Sigmoid colon (tissue), 4 donors: Measurements from ENCODE around the gene OR2A7.
"Not testable (repeated sequence)": the region's sequence is repeated elsewhere in the genome, so short reads cannot be mapped to it uniquely, and the experiment has no call there.

Experiments used
- EP300 ChIP-seq, 4 donors: sonication (generic); formaldehyde crosslinking; IDR thresholded peaks; one replicate each; pipeline ENCODE4 v1.6.1; 2017; ENCODE audit warnings: antibody characterized with exemption in 4 of 4
- POLR2A ChIP-seq, 2 donors: fragments of 450-650 bp; IDR thresholded peaks; one replicate each; pipeline ENCODE4 v1.6.1; 2016; ENCODE audit warnings: antibody characterized with exemption in 2 of 2, mild to moderate bottlenecking in 2 of 2, moderate library complexity in 2 of 2
- TF ChIP-seq, protein P1 (sequence below), 4 experiments: fragments of 450-650 bp in 3 of 4; fragments of 200-600 bp in 1 of 4; IDR thresholded peaks; one replicate each; pipeline ENCODE4 v1.5.1; 2016 to 2019; ENCODE audit warnings: antibody characterized with exemption in 4 of 4, mild to moderate bottlenecking in 3 of 4, moderate library complexity in 2 of 4

DNA sequence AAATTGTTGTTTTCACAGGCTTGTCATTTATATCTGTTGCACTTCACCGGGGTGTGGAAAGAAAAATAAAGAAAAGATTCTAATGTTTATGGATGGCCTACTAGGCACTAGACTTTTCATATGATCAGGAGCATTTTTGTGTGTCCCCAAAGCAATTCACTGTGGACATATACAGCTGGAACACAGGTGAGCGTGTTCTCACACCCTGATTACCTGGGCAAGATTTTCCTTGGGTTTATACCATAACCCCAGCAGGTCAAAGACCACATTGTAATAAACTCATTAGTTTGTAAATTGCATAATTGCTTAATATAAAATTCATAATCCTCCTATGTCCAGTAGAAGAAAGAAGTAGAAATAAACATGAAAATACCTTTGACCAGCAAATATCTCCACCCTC is 46.6 kb upstream of the OR2A7 start:
- not testable (repeated sequence) for TF ChIP-seq EP300, POLR2A (IDR thresholded peaks at IDR 0.05)
- TF ChIP-seq, protein P1, sequence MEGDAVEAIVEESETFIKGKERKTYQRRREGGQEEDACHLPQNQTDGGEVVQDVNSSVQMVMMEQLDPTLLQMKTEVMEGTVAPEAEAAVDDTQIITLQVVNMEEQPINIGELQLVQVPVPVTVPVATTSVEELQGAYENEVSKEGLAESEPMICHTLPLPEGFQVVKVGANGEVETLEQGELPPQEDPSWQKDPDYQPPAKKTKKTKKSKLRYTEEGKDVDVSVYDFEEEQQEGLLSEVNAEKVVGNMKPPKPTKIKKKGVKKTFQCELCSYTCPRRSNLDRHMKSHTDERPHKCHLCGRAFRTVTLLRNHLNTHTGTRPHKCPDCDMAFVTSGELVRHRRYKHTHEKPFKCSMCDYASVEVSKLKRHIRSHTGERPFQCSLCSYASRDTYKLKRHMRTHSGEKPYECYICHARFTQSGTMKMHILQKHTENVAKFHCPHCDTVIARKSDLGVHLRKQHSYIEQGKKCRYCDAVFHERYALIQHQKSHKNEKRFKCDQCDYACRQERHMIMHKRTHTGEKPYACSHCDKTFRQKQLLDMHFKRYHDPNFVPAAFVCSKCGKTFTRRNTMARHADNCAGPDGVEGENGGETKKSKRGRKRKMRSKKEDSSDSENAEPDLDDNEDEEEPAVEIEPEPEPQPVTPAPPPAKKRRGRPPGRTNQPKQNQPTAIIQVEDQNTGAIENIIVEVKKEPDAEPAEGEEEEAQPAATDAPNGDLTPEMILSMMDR (IDR thresholded peaks at IDR 0.05) = not testable (repeated sequence)
